ENCODE measurements around the gene COX7A1.

COX7A1 gene

GRCh38 chr19:36151144-36152018 lies 866 bp downstream of the COX7A1 start:
- TF ChIP-seq, protein P1, sequence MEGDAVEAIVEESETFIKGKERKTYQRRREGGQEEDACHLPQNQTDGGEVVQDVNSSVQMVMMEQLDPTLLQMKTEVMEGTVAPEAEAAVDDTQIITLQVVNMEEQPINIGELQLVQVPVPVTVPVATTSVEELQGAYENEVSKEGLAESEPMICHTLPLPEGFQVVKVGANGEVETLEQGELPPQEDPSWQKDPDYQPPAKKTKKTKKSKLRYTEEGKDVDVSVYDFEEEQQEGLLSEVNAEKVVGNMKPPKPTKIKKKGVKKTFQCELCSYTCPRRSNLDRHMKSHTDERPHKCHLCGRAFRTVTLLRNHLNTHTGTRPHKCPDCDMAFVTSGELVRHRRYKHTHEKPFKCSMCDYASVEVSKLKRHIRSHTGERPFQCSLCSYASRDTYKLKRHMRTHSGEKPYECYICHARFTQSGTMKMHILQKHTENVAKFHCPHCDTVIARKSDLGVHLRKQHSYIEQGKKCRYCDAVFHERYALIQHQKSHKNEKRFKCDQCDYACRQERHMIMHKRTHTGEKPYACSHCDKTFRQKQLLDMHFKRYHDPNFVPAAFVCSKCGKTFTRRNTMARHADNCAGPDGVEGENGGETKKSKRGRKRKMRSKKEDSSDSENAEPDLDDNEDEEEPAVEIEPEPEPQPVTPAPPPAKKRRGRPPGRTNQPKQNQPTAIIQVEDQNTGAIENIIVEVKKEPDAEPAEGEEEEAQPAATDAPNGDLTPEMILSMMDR (IDR thresholded peaks at IDR 0.05; ENCODE audit: insufficient read depth, low read depth, low read length, missing control alignments): no peak
- no peak for DNase-seq (ENCODE audit: low read depth)
- no peak overlapping the region for H3K4me3 ChIP-seq (ENCODE audit: low read length)

GRCh38 chr19:36150586-36150985 lies 1.7 kb downstream of the COX7A1 start:
- no peak overlapping the region for H3K4me3 ChIP-seq (ENCODE audit: low read length)
- DNase-seq (ENCODE audit: low read depth): no peak
- TF ChIP-seq, protein P1 (IDR thresholded peaks at IDR 0.05; ENCODE audit: insufficient read depth, low read depth, low read length, missing control alignments): no peak

- DNase-seq (ENCODE audit: low read depth): peak; percentile 95
- TF ChIP-seq, protein P1 (IDR thresholded peaks at IDR 0.05; ENCODE audit: insufficient read depth, low read depth, low read length, missing control alignments): no peak
- H3K4me3 ChIP-seq (ENCODE audit: low read length): no peak overlapping the region
Measured at GRCh38 chr19:36149673-36150406, 2.4 kb downstream of the COX7A1 start.

GRCh38 chr19:36144624-36145023 lies 7.6 kb downstream of the COX7A1 start:
- TF ChIP-seq, protein P1 (IDR thresholded peaks at IDR 0.05; ENCODE audit: insufficient read depth, low read depth, low read length, missing control alignments): no peak
- no peak overlapping the region for H3K4me3 ChIP-seq (ENCODE audit: low read length)
- no peak for DNase-seq (ENCODE audit: low read depth)

DNA sequence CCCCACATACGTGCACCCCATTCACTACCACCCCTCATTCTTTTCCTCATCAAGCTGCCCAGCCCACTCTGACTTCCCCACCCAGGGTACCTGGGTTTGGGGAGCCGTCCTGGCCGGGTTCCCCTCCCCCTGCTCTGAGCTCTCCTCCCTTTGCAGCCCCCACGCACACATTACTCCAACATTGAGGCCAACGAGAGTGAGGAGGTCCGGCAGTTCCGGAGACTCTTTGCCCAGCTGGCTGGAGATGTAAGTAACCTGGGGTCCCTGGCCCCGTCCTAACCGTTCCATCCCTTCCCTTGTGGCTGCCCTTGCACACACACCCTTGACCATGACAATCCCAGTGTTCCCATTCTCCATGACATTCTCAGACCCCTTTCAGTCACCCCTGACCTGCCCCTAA lies 9.8 kb downstream of the COX7A1 start:
- H3K4me3 ChIP-seq (ENCODE audit: low read length): no peak overlapping the region
- no peak for DNase-seq (ENCODE audit: low read depth)
- TF ChIP-seq, protein P1 (IDR thresholded peaks at IDR 0.05; ENCODE audit: insufficient read depth, low read depth, low read length, missing control alignments): no peak

DNA sequence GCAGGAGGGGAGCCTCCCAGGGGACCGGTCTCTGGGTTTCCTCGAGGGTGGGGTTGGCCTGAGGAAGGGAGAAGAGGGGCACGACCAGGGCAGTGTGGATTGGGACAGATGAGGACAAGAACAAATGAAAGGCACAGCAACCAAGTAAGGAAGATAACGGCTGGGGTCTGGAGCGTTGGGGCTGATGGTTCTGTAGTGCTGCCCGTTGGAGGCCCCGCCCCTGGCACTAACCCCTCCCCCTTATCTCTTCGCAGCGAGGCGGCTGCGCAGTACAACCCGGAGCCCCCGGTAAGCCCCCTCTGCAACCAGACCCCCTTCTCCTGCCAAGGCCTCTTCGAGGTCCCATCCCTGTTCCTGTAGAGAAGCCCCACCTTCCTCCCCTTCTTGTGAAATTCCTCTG lies 10.2 kb downstream of the COX7A1 start:
- TF ChIP-seq, protein P1 (IDR thresholded peaks at IDR 0.05; ENCODE audit: insufficient read depth, low read depth, low read length, missing control alignments): no peak
- no peak overlapping the region for H3K4me3 ChIP-seq (ENCODE audit: low read length)

More for the DNA sequence above, 10.2 kb downstream of the COX7A1 start:
- DNase-seq (ENCODE audit: low read depth): no peak
